Fibroblast of pulmonary artery (primary cell): ENCODE measurements around the gene STK32A.

Source experiments
- DNase-seq: peaks from one replicate; pipeline ENCODE4 v3.0.0-alpha.2; 2010; ENCODE audit warnings: low read depth
- H3K4me3 ChIP-seq: replicated peaks from 2 replicates; pipeline ENCODE4 v1.5.1; 2011; ENCODE audit warnings: low read depth, mild to moderate bottlenecking, control low read depth, low read length, moderate library complexity
- TF ChIP-seq, protein P1 (sequence below): IDR thresholded peaks from 2 replicates; pipeline ENCODE4 v1.5.1; 2011; ENCODE audit warnings: mild to moderate bottlenecking, control low read depth, low read length, inconsistent platforms; ENCODE audit errors: missing control alignments

Gene STK32A

GRCh38 chr5:147234825-147235635 lies at the start of gene STK32A:
Gene STK32A (plus strand): TSS chr5:147235026. CDS start chr5:147239635, 4,609 bp downstream.
- TF ChIP-seq, protein P1, sequence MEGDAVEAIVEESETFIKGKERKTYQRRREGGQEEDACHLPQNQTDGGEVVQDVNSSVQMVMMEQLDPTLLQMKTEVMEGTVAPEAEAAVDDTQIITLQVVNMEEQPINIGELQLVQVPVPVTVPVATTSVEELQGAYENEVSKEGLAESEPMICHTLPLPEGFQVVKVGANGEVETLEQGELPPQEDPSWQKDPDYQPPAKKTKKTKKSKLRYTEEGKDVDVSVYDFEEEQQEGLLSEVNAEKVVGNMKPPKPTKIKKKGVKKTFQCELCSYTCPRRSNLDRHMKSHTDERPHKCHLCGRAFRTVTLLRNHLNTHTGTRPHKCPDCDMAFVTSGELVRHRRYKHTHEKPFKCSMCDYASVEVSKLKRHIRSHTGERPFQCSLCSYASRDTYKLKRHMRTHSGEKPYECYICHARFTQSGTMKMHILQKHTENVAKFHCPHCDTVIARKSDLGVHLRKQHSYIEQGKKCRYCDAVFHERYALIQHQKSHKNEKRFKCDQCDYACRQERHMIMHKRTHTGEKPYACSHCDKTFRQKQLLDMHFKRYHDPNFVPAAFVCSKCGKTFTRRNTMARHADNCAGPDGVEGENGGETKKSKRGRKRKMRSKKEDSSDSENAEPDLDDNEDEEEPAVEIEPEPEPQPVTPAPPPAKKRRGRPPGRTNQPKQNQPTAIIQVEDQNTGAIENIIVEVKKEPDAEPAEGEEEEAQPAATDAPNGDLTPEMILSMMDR = no peak
- peak; percentile 14 for DNase-seq
- H3K4me3 ChIP-seq = peak within 1 kb of the TSS; percentile 55

GRCh38 chr5:147187099-147187540 lies 47.7 kb upstream of the STK32A start:
- no peak for DNase-seq
- TF ChIP-seq, protein P1 = no peak
- no peak overlapping the region for H3K4me3 ChIP-seq

GRCh38 chr5:147188200-147189108 lies 46.4 kb upstream of the STK32A start:
- peak; percentile 84 for DNase-seq
- H3K4me3 ChIP-seq = no peak overlapping the region
- TF ChIP-seq, protein P1 = peak; percentile 77

DNA sequence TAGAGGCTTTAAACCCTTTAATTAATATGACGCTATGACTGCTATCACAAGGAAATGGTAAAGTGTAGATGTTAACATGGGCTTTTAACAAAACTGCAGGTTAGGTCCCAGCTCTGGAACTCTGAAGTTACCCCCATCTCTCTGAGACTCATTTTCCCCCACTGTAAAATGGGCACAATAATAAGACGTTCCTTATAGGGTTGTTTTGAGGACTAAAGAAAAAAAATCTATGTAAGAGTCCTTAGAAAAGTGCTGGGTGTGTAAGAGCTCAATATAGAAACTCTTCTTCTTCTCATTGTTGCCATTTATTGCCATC lies 45.8 kb upstream of the STK32A start:
- TF ChIP-seq, protein P1 = no peak
- DNase-seq = no peak
- no peak overlapping the region for H3K4me3 ChIP-seq

- no peak overlapping the region for H3K4me3 ChIP-seq
- TF ChIP-seq, protein P1 = no peak
- DNase-seq = peak; percentile 11
These were observed 44.5 kb upstream of the STK32A start for GRCh38 chr5:147190331-147190730.

- TF ChIP-seq, protein P1 = no peak
- no peak overlapping the region for H3K4me3 ChIP-seq
- no peak for DNase-seq
These were observed 41.7 kb upstream of the STK32A start for GRCh38 chr5:147193123-147193522.
